ENCODE results near the gene FAM98C.

Gene FAM98C

GRCh38 chr19:38449518-38449917 is 46.6 kb downstream of the FAM98C start:
- in situ Hi-C loops (cut with MboI; ENCODE audit: low sequenced_read_pairs), result no loop called here

GRCh38 chr19:38451036-38451435 is 48.1 kb downstream of the FAM98C start:
- in situ Hi-C loops (cut with MboI; ENCODE audit: low sequenced_read_pairs), result no loop called here

DNA sequence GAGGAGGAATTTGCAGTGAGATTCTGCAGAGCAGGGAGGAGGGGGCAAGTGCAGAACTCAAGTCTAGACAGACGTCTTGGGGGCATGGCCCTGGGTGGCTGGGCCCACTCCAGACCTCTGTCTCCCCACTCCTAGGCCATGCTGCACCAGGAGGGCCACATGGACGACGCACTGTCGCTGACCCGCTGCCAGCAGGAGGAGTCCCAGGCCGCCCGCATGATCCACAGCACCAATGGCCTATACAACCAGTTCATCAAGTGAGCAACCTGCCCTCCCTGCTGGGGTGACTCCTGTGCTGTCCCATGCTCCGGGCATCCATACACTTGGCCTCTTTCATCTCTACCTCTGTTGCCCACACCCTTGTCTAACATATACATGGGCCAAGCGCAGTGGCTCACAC is 48.7 kb downstream of the FAM98C start:
- in situ Hi-C loops (cut with MboI; ENCODE audit: low sequenced_read_pairs), result no loop called here

GRCh38 chr19:38452430-38453366 is 49.8 kb downstream of the FAM98C start:
- in situ Hi-C loops (cut with MboI; ENCODE audit: low sequenced_read_pairs), result no loop called here

GRCh38 chr19:38453596-38453995 is 50.7 kb downstream of the FAM98C start:
- in situ Hi-C loops (cut with MboI; ENCODE audit: low sequenced_read_pairs), result no loop called here

DNA sequence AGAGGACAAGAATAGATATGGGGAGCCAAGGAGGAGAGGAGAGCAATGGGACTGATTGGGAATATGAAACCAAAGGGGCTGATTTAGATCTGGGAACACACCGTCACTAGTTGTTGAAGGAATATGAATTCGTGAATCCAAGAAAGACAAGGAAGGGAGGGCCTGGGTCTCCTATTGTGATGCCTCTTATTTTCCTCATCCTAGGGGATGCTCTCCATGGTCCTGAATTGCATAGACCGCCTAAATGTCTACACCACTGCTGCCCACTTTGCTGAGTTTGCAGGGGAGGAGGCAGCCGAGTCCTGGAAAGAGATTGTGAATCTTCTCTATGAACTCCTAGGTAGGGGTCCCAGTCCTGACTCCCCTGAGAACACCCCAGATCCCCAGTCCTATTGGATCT is 52.1 kb downstream of the FAM98C start:
- in situ Hi-C loops (cut with MboI; ENCODE audit: low sequenced_read_pairs), result no loop called here

GRCh38 chr19:38457202-38457601 is 54.3 kb downstream of the FAM98C start:
- in situ Hi-C loops (cut with MboI; ENCODE audit: low sequenced_read_pairs), result no loop called here

- in situ Hi-C loops (cut with MboI; ENCODE audit: low sequenced_read_pairs), result no loop called here
Measured at GRCh38 chr19:38457690-38458405, 55.0 kb downstream of the FAM98C start.

Data from HL-60/S4 treated with retinoic acid at 250 ng/mL for 4 days and 3 days (cell line).